ENCODE results near the gene STAT5B. TPM values are rescaled to one million over a fixed set of nuclear protein-coding genes. Genes with fewer than 3 reads are reported as not detected.

STAT5B gene
- total RNA-seq, 1 experiment from 2014 or later: 42.9 TPM

DNA sequence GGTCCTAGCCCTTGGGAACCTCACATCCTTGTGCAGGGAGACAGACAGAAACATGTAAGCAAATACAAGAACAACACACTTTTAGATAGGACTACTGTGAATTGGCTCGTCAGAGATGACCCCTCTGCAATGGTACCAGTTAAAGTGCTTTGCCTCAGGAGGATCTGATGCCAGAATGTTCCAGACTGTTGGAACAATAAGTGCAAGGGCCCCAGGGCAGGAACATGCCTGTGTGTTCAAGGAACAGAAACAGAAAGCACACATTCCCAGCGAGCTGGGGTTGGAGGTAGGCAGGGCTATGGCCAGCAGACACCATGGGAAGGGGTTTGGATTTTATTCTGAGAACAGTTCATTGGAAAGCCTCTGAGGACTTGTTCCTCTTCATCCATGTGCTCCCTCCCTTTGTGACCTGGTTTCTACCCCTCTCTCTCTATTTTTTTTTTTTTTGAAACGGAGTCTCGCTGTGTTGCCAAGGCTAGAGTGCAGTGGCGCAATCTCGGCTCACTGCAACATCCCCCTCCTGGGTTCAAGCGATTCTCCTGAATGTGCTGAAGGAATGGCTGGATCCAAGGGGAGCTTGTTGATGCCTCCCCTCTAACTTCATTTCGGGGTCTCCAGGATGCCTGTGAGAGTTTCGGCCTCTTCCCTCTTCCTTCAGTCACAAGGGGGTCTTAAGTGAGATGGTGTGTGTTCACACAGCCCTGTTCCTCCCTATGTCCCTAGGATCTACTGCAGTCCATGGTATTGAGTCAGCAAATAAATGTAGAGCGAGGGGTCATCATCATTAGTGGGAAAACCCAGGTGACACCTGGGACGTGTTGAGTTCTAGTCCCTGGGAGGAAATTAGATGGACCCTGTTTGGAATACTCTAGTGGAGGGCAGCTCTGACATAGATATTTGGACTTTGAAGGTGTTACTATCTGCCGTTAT is 18.5 kb upstream of the STAT5B start:
- Histone ChIP-seq H2BK120ac (ENCODE audit: low read depth, low read length, poor library complexity, severe bottlenecking) (no peak overlapping the region), H4K5ac (ENCODE audit: insufficient read length, low read depth, low read length) (no peak overlapping the region), H3K27ac (ENCODE audit: insufficient read length, low read depth, low read length) (no peak overlapping the region), H3K79me2 (ENCODE audit: insufficient read depth, low read length) (no peaks in the 10 kb centered on the region), H3K14ac (ENCODE audit: insufficient read depth, low read length) (no peak overlapping the region), H2BK15ac (ENCODE audit: low read depth, low read length) (no peak overlapping the region), H2BK20ac (ENCODE audit: low read depth, low read length, poor library complexity, severe bottlenecking) (no peak overlapping the region), H3K23ac (ENCODE audit: insufficient read length, low read depth, low read length) (no peak overlapping the region), H4K8ac (replicated peaks; ENCODE audit: insufficient read length, low read depth, low read length) (no peak overlapping the region), H2AK5ac (ENCODE audit: insufficient read length, low read length) (no peak overlapping the region), H3K4me1 (ENCODE audit: insufficient read depth, low read length) (no peaks in the 10 kb centered on the region), H2AFZ (ENCODE audit: low read length) (no peak overlapping the region), H3T11ph (ENCODE audit: low read length) (no peak overlapping the region), H3K56ac (ENCODE audit: insufficient read length, low read depth, low read length) (no peak overlapping the region), H4K20me1 (ENCODE audit: control insufficient read depth, insufficient read depth, insufficient read length) (no peaks in the 10 kb centered on the region), H2BK5ac (ENCODE audit: insufficient read length, low read length) (no peak overlapping the region), H2BK12ac (ENCODE audit: insufficient read length, low read depth, low read length) (no peak overlapping the region), H3K79me1 (ENCODE audit: insufficient read depth, low read depth, low read length, poor library complexity, severe bottlenecking) (no peaks in the 10 kb centered on the region), H3K27me3 (ENCODE audit: insufficient read depth, low read length) (no peaks in the 10 kb centered on the region), H4K91ac (ENCODE audit: insufficient read length, low read depth, low read length) (no peak overlapping the region), H3K18ac (ENCODE audit: insufficient read length, low read depth, low read length) (no peak overlapping the region), H3K9ac (ENCODE audit: extremely low read depth, insufficient read length, low read length) (no peak overlapping the region), H3K4me2 (ENCODE audit: insufficient read depth, insufficient read length, low read length) (no peak overlapping the region), H3K9me3 (ENCODE audit: control insufficient read depth, low read depth, low read length) (no peaks in the 10 kb centered on the region), H3K23me2 (ENCODE audit: insufficient read length, low read depth, low read length, poor library complexity, severe bottlenecking) (no peaks in the 10 kb centered on the region), H3K4ac (ENCODE audit: low read depth, low read length) (no peak overlapping the region)
- Mint-ChIP-seq H3K4me3 (no peak overlapping the region), H3K36me3 (ENCODE audit: insufficient read depth in 1 of 3, low read depth in 3 of 3) (no peaks in the 10 kb centered on the region), H3K9me3 (no peaks in the 10 kb centered on the region), H3K4me1 (peaks cover 0 to 5% of the 10 kb centered on the region in 2 experiments; a peak in 1 of 4 replicates), H3K27me3 (ENCODE audit: low read depth) (peaks cover 11% of the 10 kb centered on the region), H3K27ac (peak overlapping the region in 1 of 3 experiments; percentile 71; a peak in 1 of 7 replicates)
- DNase-seq: no peak
- TF ChIP-seq, protein P1, sequence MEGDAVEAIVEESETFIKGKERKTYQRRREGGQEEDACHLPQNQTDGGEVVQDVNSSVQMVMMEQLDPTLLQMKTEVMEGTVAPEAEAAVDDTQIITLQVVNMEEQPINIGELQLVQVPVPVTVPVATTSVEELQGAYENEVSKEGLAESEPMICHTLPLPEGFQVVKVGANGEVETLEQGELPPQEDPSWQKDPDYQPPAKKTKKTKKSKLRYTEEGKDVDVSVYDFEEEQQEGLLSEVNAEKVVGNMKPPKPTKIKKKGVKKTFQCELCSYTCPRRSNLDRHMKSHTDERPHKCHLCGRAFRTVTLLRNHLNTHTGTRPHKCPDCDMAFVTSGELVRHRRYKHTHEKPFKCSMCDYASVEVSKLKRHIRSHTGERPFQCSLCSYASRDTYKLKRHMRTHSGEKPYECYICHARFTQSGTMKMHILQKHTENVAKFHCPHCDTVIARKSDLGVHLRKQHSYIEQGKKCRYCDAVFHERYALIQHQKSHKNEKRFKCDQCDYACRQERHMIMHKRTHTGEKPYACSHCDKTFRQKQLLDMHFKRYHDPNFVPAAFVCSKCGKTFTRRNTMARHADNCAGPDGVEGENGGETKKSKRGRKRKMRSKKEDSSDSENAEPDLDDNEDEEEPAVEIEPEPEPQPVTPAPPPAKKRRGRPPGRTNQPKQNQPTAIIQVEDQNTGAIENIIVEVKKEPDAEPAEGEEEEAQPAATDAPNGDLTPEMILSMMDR (conservative IDR thresholded peaks at IDR 0.05): no peak
- no CpG with 5 or more reads among the region's 12 CpGs for WGBS (ENCODE audit: extremely low coverage, insufficient read length, low lambda C conversion rate)

Data from H9 (cell line).